ENCODE data around the gene SEMA4A. TPM values are rescaled to one million over a fixed set of nuclear protein-coding genes. Genes with fewer than 3 reads are reported as not detected.

SEMA4A gene
- total RNA-seq: 1 to 10 TPM; 2.3 to 3.5 TPM
- 1 to 10 TPM; 1.1 to 1.2 TPM for polyA plus RNA-seq

GRCh38 chr1:156153362-156153761 is at the start of gene SEMA4A:
SEMA4A (plus strand) TSS chr1:156153585; CDS start chr1:156154579, 994 bp downstream.
- TF ChIP-seq REST (IDR thresholded peaks at IDR 0.05) (no peak), TAF1 (conservative IDR thresholded peaks at IDR 0.05) (no peak), FOXA2 (IDR thresholded peaks at IDR 0.05) (no peak), JUND (IDR thresholded peaks at IDR 0.05) (no peak), GABPA (IDR thresholded peaks at IDR 0.05 in 1 of 2, conservative IDR thresholded peaks at IDR 0.05 in 1 of 2) (no peak), RAD21 (IDR thresholded peaks at IDR 0.05) (no peak), YY1 (IDR thresholded peaks at IDR 0.05) (no peak), HNF4A (conservative IDR thresholded peaks at IDR 0.05) (no peak), HNF4G (IDR thresholded peaks at IDR 0.05) (no peak), FOXA1 (IDR thresholded peaks at IDR 0.05) (no peak), RXRA (IDR thresholded peaks at IDR 0.05) (no peak), ATF3 (IDR thresholded peaks at IDR 0.05) (no peak)
- Histone ChIP-seq H3K27ac (ENCODE audit: low read depth in 1 of 2, low read length in 2 of 2) (peak within 1 kb of the TSS in 1 of 2 donors; percentile 49), H3K4me3 (ENCODE audit: low read depth in 1 of 3, low read length in 3 of 3) (no peak within 1 kb of the TSS), H3K9ac (ENCODE audit: low read depth in 1 of 2, low read length in 2 of 2) (no peak within 1 kb of the TSS), H3K27me3 (ENCODE audit: control insufficient read depth in 4 of 4, insufficient read depth in 4 of 4, low read length in 3 of 4) (no peaks in the 10 kb centered on the region), H3K36me3 (ENCODE audit: control insufficient read depth in 4 of 4, insufficient read depth in 3 of 4, low read depth in 1 of 4, low read length in 3 of 4) (no peaks in the 10 kb centered on the region), H3K9me3 (ENCODE audit: control insufficient read depth in 4 of 4, low read length in 3 of 4) (no peaks in the 10 kb centered on the region), H3K4me1 (ENCODE audit: control insufficient read depth in 4 of 4, insufficient read depth in 4 of 4, low read length in 3 of 4) (no peaks in the 10 kb centered on the region)
- no peak for DNase-seq (ENCODE audit: low spot score)
- WGBS: 85% methylated on average over 10 of the region's 10 CpGs

GRCh38 chr1:156104065-156104810 is 49.1 kb upstream of the SEMA4A start:
- Histone ChIP-seq H3K9ac (ENCODE audit: low read depth in 1 of 2, low read length in 2 of 2) (no peak overlapping the region), H3K27ac (ENCODE audit: low read depth in 1 of 2, low read length in 2 of 2) (peak overlapping the region; percentile 88 to 94), H3K4me3 (ENCODE audit: low read depth in 1 of 3, low read length in 3 of 3) (no peak overlapping the region), H3K4me1 (ENCODE audit: control insufficient read depth in 4 of 4, insufficient read depth in 4 of 4, low read length in 3 of 4) (peaks cover 0 to 10% (median 7%) of the 10 kb centered on the region in 4 donors), H3K9me3 (ENCODE audit: control insufficient read depth in 4 of 4, low read length in 3 of 4) (no peaks in the 10 kb centered on the region), H3K27me3 (ENCODE audit: control insufficient read depth in 4 of 4, insufficient read depth in 4 of 4, low read length in 3 of 4) (no peaks in the 10 kb centered on the region), H3K36me3 (ENCODE audit: control insufficient read depth in 4 of 4, insufficient read depth in 3 of 4, low read depth in 1 of 4, low read length in 3 of 4) (no peaks in the 10 kb centered on the region)
- WGBS: 52% methylated on average over 15 of the region's 15 CpGs
- no peak for TF ChIP-seq SP1 (IDR thresholded peaks at IDR 0.05)
- no peak for TF ChIP-seq RXRA (IDR thresholded peaks at IDR 0.05)
- no peak for TF ChIP-seq CTCF (IDR thresholded peaks at IDR 0.05; ENCODE audit: low read depth, low read length, missing input control)
- TF ChIP-seq RAD21 (IDR thresholded peaks at IDR 0.05): no peak
- no peak for TF ChIP-seq ATF3 (IDR thresholded peaks at IDR 0.05)
- TF ChIP-seq YY1 (IDR thresholded peaks at IDR 0.05): no peak
- TF ChIP-seq HNF4G (IDR thresholded peaks at IDR 0.05): no peak
- no peak for TF ChIP-seq GABPA (IDR thresholded peaks at IDR 0.05 in 1 of 2, conservative IDR thresholded peaks at IDR 0.05 in 1 of 2)
- TF ChIP-seq HNF4A (conservative IDR thresholded peaks at IDR 0.05): no peak
- no peak for DNase-seq (ENCODE audit: low spot score)
